ENCODE measurements around the gene SMARCA1.

DNA sequence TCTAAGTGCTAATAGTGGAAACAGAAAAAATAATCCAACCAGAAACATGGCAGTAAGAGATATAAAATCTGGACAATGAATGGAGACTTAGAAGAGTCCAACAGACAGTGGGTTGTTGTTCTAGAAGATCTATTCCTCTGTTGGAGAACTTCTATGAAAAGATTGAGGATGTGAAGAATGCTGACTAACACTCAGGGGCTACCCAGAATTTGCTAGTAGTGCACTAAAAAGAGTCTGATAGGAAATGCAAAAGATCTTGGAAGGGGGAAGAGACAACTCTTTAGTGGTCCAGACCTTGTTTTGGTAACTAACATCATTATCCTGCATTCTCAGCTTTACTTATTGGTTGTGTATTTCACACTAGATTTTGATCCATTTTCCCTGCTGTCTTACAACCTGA lies 77.9 kb downstream of the SMARCA1 start:
- TF ChIP-seq, protein P1, sequence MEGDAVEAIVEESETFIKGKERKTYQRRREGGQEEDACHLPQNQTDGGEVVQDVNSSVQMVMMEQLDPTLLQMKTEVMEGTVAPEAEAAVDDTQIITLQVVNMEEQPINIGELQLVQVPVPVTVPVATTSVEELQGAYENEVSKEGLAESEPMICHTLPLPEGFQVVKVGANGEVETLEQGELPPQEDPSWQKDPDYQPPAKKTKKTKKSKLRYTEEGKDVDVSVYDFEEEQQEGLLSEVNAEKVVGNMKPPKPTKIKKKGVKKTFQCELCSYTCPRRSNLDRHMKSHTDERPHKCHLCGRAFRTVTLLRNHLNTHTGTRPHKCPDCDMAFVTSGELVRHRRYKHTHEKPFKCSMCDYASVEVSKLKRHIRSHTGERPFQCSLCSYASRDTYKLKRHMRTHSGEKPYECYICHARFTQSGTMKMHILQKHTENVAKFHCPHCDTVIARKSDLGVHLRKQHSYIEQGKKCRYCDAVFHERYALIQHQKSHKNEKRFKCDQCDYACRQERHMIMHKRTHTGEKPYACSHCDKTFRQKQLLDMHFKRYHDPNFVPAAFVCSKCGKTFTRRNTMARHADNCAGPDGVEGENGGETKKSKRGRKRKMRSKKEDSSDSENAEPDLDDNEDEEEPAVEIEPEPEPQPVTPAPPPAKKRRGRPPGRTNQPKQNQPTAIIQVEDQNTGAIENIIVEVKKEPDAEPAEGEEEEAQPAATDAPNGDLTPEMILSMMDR (IDR thresholded peaks at IDR 0.05; ENCODE audit: low read depth, low read length), result no peak
- TF ChIP-seq, protein P2, sequence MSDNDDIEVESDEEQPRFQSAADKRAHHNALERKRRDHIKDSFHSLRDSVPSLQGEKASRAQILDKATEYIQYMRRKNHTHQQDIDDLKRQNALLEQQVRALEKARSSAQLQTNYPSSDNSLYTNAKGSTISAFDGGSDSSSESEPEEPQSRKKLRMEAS (IDR thresholded peaks at IDR 0.05; ENCODE audit: low read depth, low read length), result no peak
- no peak for TF ChIP-seq POLR2A (IDR thresholded peaks at IDR 0.05; ENCODE audit: extremely low read depth, insufficient read length)
- no peak for TF ChIP-seq MYC (IDR thresholded peaks at IDR 0.05; ENCODE audit: low read depth, low read length)

Measured in NB4 (cell line).